ENCODE data around the gene NSD2. TPM values are rescaled to one million over a fixed set of nuclear protein-coding genes. Genes with fewer than 3 reads are reported as not detected.
"Not testable (repeated sequence)": the region's sequence is repeated elsewhere in the genome, so short reads cannot be mapped to it uniquely, and the experiment has no call there.

The NSD2 gene
- total and polyA plus RNA-seq, 2 donors (not counting 1 experiment from before 2014, with no cell fraction given) = 14.2 to 64.8 TPM

DNA sequence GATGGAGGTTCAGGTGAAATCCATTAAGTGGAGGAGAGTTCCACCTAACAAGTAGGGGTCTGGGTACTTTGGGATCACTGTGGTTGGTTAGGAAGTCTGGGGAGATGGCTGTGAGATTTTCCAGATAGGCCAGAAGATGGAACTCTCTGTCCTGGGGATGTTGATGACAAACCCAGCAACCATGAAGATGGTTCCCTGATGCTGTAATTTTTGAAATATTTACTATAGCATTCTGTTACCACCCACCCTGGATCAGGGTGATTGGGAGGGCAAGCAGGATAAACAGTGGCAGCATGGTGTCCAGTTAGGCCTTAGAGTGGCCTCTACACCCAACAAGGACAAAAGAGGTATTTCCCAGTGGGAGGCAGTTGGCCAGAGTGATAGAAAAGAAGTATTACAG is 153.5 kb downstream of the NSD2 start:
- peaks cover 0 to 21% (median 8%) of the 10 kb centered on the region in 4 experiments for H3K27me3 ChIP-seq (replicated peaks in 1 of 4; ENCODE audit: control extremely low read depth in 1 of 4, control insufficient read depth in 3 of 4, insufficient read depth in 4 of 4, low read length in 3 of 4)
- H3K79me2 ChIP-seq (ENCODE audit: control insufficient read depth, insufficient read depth, low read length) = no peaks in the 10 kb centered on the region
- Mint-ChIP-seq H3K4me3 (no peak overlapping the region), H3K9me3 (ENCODE audit: insufficient read depth) (peaks cover 7% of the 10 kb centered on the region), H3K27ac (no peak overlapping the region), H3K4me1 (no peaks in the 10 kb centered on the region), H3K27me3 (peaks cover 65% of the 10 kb centered on the region)
- ATAC-seq (ENCODE audit: low read depth) (no peak), DNase-seq (no peak)
- H3K4me2 ChIP-seq (replicated peaks; ENCODE audit: low read depth, low read length, poor library complexity, severe bottlenecking) = no peak overlapping the region
- H3K36me3 ChIP-seq (replicated peaks in 1 of 2; ENCODE audit: control extremely low read depth in 1 of 2, control insufficient read depth in 1 of 2, extremely low read depth in 1 of 2, insufficient read depth in 2 of 2, low read length in 1 of 2) = no peaks in the 10 kb centered on the region
- no peak overlapping the region for H3K9ac ChIP-seq (ENCODE audit: low read length)
- intact Hi-C loops (cut with micrococcal nuclease) = no loop called here
- ChIA-PET CTCF (no interaction called here), POLR2A (no interaction called here)
- H2AFZ ChIP-seq (ENCODE audit: insufficient read depth, low read depth, low read length, poor library complexity, severe bottlenecking) = no peak overlapping the region
- H4K20me1 ChIP-seq (ENCODE audit: control insufficient read depth, insufficient read depth, low read length, poor library complexity, severe bottlenecking) = no peaks in the 10 kb centered on the region
- TF ChIP-seq EZH2 (IDR thresholded peaks at IDR 0.05; ENCODE audit: borderline replicate concordance, insufficient read depth, low read depth, low read length, poor library complexity, severe bottlenecking) = no peak
- no peak overlapping the region for H3K27ac ChIP-seq (ENCODE audit: low read length in 2 of 2)
- H3K4me1 ChIP-seq (ENCODE audit: control insufficient read depth in 2 of 2, insufficient read depth in 2 of 2, low read length in 2 of 2) = no peaks in the 10 kb centered on the region
- H3K4me3 ChIP-seq (ENCODE audit: control extremely low read depth in 1 of 5, extremely low read depth in 1 of 5, insufficient read depth in 1 of 5, low read depth in 2 of 5, low read length in 4 of 5) = no peak overlapping the region
- H3K9me3 ChIP-seq (ENCODE audit: control extremely low read depth in 1 of 3, control insufficient read depth in 2 of 3, insufficient read depth in 1 of 3, low read length in 2 of 3) = peaks cover 0 to 13% (median 5%) of the 10 kb centered on the region in 3 donors

DNA sequence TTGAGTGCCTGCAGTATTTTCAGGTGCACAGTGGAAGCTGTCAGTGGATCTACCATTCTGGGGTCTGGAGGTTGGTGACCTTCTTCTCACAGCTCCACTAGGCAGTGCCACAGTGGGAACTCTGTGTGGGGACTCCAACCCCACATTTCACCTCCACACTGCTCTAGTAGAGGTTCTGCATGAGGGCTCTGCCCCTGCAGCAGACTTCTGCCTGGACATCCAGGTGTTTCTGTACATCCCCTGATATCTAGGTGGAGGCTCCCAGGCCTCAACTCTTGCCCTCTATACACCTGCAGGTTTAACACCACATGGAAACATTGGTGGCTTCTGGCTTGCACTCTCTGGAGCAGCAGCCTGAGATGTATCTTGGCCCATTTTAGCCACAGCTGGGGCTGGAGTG is 154.6 kb downstream of the NSD2 start:
- no peaks in the 10 kb centered on the region for H3K4me1 Mint-ChIP-seq
- no peak overlapping the region for H3K9ac ChIP-seq (ENCODE audit: low read length)
- no peaks in the 10 kb centered on the region for H4K20me1 ChIP-seq (ENCODE audit: control insufficient read depth, insufficient read depth, low read length, poor library complexity, severe bottlenecking)
- H3K79me2 ChIP-seq (ENCODE audit: control insufficient read depth, insufficient read depth, low read length) = no peaks in the 10 kb centered on the region
- H3K9me3 Mint-ChIP-seq (ENCODE audit: insufficient read depth) = peaks cover 7% of the 10 kb centered on the region
- H3K27me3 ChIP-seq (replicated peaks in 1 of 4; ENCODE audit: control extremely low read depth in 1 of 4, control insufficient read depth in 3 of 4, insufficient read depth in 4 of 4, low read length in 3 of 4) = peaks cover 0 to 20% (median 8%) of the 10 kb centered on the region in 4 experiments
- no peak overlapping the region for H3K4me3 Mint-ChIP-seq
- peaks cover 67% of the 10 kb centered on the region for H3K27me3 Mint-ChIP-seq
- no peaks in the 10 kb centered on the region for H3K4me1 ChIP-seq (ENCODE audit: control insufficient read depth in 2 of 2, insufficient read depth in 2 of 2, low read length in 2 of 2)
- ChIA-PET CTCF (no interaction called here), POLR2A (no interaction called here)
- DNase-seq (no peak), ATAC-seq (ENCODE audit: low read depth) (no peak)
- no peak overlapping the region for H3K4me3 ChIP-seq (ENCODE audit: control extremely low read depth in 1 of 5, extremely low read depth in 1 of 5, insufficient read depth in 1 of 5, low read depth in 2 of 5, low read length in 4 of 5)
- intact Hi-C loops (cut with micrococcal nuclease) = no loop called here
- H3K27ac ChIP-seq (ENCODE audit: low read length in 2 of 2) = no peak overlapping the region
- TF ChIP-seq EZH2 (IDR thresholded peaks at IDR 0.05; ENCODE audit: borderline replicate concordance, insufficient read depth, low read depth, low read length, poor library complexity, severe bottlenecking) = no peak
- TF ChIP-seq, protein P1, sequence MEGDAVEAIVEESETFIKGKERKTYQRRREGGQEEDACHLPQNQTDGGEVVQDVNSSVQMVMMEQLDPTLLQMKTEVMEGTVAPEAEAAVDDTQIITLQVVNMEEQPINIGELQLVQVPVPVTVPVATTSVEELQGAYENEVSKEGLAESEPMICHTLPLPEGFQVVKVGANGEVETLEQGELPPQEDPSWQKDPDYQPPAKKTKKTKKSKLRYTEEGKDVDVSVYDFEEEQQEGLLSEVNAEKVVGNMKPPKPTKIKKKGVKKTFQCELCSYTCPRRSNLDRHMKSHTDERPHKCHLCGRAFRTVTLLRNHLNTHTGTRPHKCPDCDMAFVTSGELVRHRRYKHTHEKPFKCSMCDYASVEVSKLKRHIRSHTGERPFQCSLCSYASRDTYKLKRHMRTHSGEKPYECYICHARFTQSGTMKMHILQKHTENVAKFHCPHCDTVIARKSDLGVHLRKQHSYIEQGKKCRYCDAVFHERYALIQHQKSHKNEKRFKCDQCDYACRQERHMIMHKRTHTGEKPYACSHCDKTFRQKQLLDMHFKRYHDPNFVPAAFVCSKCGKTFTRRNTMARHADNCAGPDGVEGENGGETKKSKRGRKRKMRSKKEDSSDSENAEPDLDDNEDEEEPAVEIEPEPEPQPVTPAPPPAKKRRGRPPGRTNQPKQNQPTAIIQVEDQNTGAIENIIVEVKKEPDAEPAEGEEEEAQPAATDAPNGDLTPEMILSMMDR (IDR thresholded peaks at IDR 0.05) = no peak
- no peaks in the 10 kb centered on the region for H3K36me3 ChIP-seq (replicated peaks in 1 of 2; ENCODE audit: control extremely low read depth in 1 of 2, control insufficient read depth in 1 of 2, extremely low read depth in 1 of 2, insufficient read depth in 2 of 2, low read length in 1 of 2)
- no peak overlapping the region for H2AFZ ChIP-seq (ENCODE audit: insufficient read depth, low read depth, low read length, poor library complexity, severe bottlenecking)
- no peak overlapping the region for H3K27ac Mint-ChIP-seq
- no peak overlapping the region for H3K4me2 ChIP-seq (replicated peaks; ENCODE audit: low read depth, low read length, poor library complexity, severe bottlenecking)
- H3K9me3 ChIP-seq (ENCODE audit: control extremely low read depth in 1 of 3, control insufficient read depth in 2 of 3, insufficient read depth in 1 of 3, low read length in 2 of 3) = peaks cover 0 to 13% (median 5%) of the 10 kb centered on the region in 3 donors

DNA sequence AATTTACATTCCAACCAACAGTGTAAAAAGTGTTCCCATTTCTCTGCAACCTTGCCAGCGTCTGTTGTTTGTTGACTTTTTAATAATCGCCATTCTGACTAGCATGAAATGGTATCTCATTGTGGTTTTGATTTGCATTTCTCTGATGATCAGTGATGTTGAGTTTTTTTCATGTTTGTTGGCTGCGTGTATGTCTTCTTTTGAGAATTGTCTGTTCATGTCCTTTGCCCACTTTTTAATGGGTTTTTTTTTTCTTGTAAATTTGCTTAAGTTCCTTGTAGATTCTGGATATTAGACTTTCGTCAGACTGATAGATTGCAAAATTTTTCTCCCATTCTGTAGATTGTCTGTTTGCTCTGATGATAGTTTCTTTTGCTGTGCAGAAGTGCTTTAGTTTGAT is 155.9 kb downstream of the NSD2 start:
- H3K9me3 Mint-ChIP-seq (ENCODE audit: insufficient read depth); H3K4me1 Mint-ChIP-seq; H3K4me1 ChIP-seq (ENCODE audit: control insufficient read depth in 2 of 2, insufficient read depth in 2 of 2, low read length in 2 of 2); H3K27ac Mint-ChIP-seq; H3K4me2 ChIP-seq (replicated peaks; ENCODE audit: low read depth, low read length, poor library complexity, severe bottlenecking); H2AFZ ChIP-seq (ENCODE audit: insufficient read depth, low read depth, low read length, poor library complexity, severe bottlenecking); H3K36me3 ChIP-seq (replicated peaks in 1 of 2; ENCODE audit: control extremely low read depth in 1 of 2, control insufficient read depth in 1 of 2, extremely low read depth in 1 of 2, insufficient read depth in 2 of 2, low read length in 1 of 2); H3K4me3 ChIP-seq (ENCODE audit: control extremely low read depth in 1 of 5, extremely low read depth in 1 of 5, insufficient read depth in 1 of 5, low read depth in 2 of 5, low read length in 4 of 5); intact Hi-C loops (cut with micrococcal nuclease); DNase-seq; H3K27ac ChIP-seq (ENCODE audit: low read length in 2 of 2); POLR2A ChIA-PET; CTCF ChIA-PET; H4K20me1 ChIP-seq (ENCODE audit: control insufficient read depth, insufficient read depth, low read length, poor library complexity, severe bottlenecking); ATAC-seq (ENCODE audit: low read depth); H3K79me2 ChIP-seq (ENCODE audit: control insufficient read depth, insufficient read depth, low read length); H3K9ac ChIP-seq (ENCODE audit: low read length); H3K4me3 Mint-ChIP-seq: not testable (repeated sequence)
- WGBS (ENCODE audit: insufficient coverage) = 95% methylated on average over 3 of the region's 4 CpGs
- Histone ChIP-seq H3K9me3 (ENCODE audit: control extremely low read depth in 1 of 3, control insufficient read depth in 2 of 3, insufficient read depth in 1 of 3, low read length in 2 of 3) (peaks cover 0 to 13% (median 5%) of the 10 kb centered on the region in 3 donors), H3K27me3 (replicated peaks in 1 of 4; ENCODE audit: control extremely low read depth in 1 of 4, control insufficient read depth in 3 of 4, insufficient read depth in 4 of 4, low read length in 3 of 4) (peaks cover 0 to 18% (median 5%) of the 10 kb centered on the region in 4 experiments)
- H3K27me3 Mint-ChIP-seq = peaks cover 65% of the 10 kb centered on the region
